Adrenal gland (tissue), 12 donors: ENCODE data around the gene EPN3. TPM values are rescaled to one million over a fixed set of nuclear protein-coding genes. Genes with fewer than 3 reads are reported as not detected.
A peak's percentile ranks its signal among the peaks of the same experiment; 100 is the strongest.

Experiments
- DNase-seq, 7 donors: peaks; one replicate each; pipeline ENCODE4 v3.0.0-alpha.2; 2019 to 2020
- H3K27ac ChIP-seq, 5 donors: fragments of 200-600 bp; sonication (generic) in 4 of 5; 1 replicate in 3 of 5; 2 replicates in 2 of 5; pipeline versions ENCODE4 v1.5.1 to v1.8.0; 2016 to 2020; ENCODE audit warnings: mild to moderate bottlenecking in 1 of 5
- H3K27me3 ChIP-seq: fragments of 200-600 bp; 2 replicates; pipeline ENCODE4 v1.8.0; 2021
- H3K36me3 ChIP-seq, 2 donors: fragments of 200-600 bp; replicated peaks in 1 of 2; 1 replicate in 1 of 2; 2 replicates in 1 of 2; pipeline versions ENCODE4 v1.5.1 to v1.8.0; 2018 to 2022
- H3K4me1 ChIP-seq, 2 donors: fragments of 200-600 bp; replicated peaks in 1 of 2; 1 replicate in 1 of 2; 2 replicates in 1 of 2; pipeline versions ENCODE4 v1.5.1 to v1.8.0; 2018 to 2021
- H3K4me3 ChIP-seq, 4 donors: fragments of 200-600 bp; sonication (generic) in 3 of 4; one replicate each; pipeline ENCODE4 v1.5.1; 2016 to 2018
- H3K9me3 ChIP-seq, 3 donors: fragments of 200-600 bp; sonication (generic) in 1 of 3; replicated peaks in 1 of 3; 1 replicate in 2 of 3; 2 replicates in 1 of 3; pipeline versions ENCODE4 v1.5.1 to v1.8.0; 2016 to 2021
- POLR2A ChIP-seq, 2 donors: fragments of 450-650 bp; IDR thresholded peaks; one replicate each; pipeline ENCODE4 v1.6.1; 2017; ENCODE audit warnings: antibody characterized with exemption in 2 of 2, mild to moderate bottlenecking in 2 of 2, moderate library complexity in 1 of 2
- WGBS, 4 donors: extraction: QIAGEN DNeasy Blood & Tissue Kit in 2 of 4; methylation state at CpG; one replicate each; pipeline versions ENCODE4 v1.1.5 to v1.1.7; 2013 to 2017; 5-methylcytosine and 5-hydroxymethylcytosine counted together
- intact Hi-C, 2 donors: fragments of 100-400 bp; cut with DNase I; formaldehyde crosslinking; loops; one replicate each; pipeline versions ENCODE4 v1.14.1 to v1.15.0; 2022 to 2023
- polyA plus RNA-seq, 3 donors: library from polyadenylated mRNA; stranded (reverse); fragments of 200-250 nt in 2 of 3; fragments of 350-450 nt in 1 of 3; fragmentation: Illumina TruSeq in 1 of 3; extraction: RNeasy Lipid Tissue Mini Kit (QIAGEN cat#74804) in 1 of 3; gene quantifications; one replicate each; pipeline ENCODE4 v1.2.3, GENCODE V29; 2013 to 2014
- total RNA-seq, 9 donors: library from RNA; depleted of rRNA in 4 of 9; stranded (reverse); fragments of >200 nt in 4 of 9; fragments of 120-200 nt in 1 of 9; fragmentation: NEBNext Ultra II Directional in 1 of 9; extraction: Animal tissue kit (Norgen Biotek cat#: 25700) in 1 of 9; gene quantifications; one replicate each; pipeline versions ENCODE4 v1.1.0 to v1.2.4, GENCODE V29; 2013 to 2023
- TF ChIP-seq, protein P1 (sequence below), 6 experiments: fragments of 450-650 bp in 4 of 6; fragments of 200-600 bp in 2 of 6; sonication (generic) in 1 of 6; IDR thresholded peaks; 1 replicate in 5 of 6; 2 replicates in 1 of 6; pipeline versions ENCODE4 v1.5.1 to v1.8.0; 2016 to 2021; ENCODE audit warnings: antibody characterized with exemption in 6 of 6, mild to moderate bottlenecking in 2 of 6, moderate library complexity in 1 of 6
- donor health status: healthy with polysubstance abuse.
- donor health status: Bipolar disorder and iron deficiency.
- donor health status: DM: yes; HTN: yes; CAD: no.
- donor health status: DM: no; HTN: no; CAD: no.
- donor health status: DM: no; HTN: no; CAD: no.
- donor health status: DM: yes; HTN: yes; CAD: no.

EPN3 gene
- total and polyA plus RNA-seq, 12 donors, result 1.2 to 96.1 (median 27.9) TPM

DNA sequence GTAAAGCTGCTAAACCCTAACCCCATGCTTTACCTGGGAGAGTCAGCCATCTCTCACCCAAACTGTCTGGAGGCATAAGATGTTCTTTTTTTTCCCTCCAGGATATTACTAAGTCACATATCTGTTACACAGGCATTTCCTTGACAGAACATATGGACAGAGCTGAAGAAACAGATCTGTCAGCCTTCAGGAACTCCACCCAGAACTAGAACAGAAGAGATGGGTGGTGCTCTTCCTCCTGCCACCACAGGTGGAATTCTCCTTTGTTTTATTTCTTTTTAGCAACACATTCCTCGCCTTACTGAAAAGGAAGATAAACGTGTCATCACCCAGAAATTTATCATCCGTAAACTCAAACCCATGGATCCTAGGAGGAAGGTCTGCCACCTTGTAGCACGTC, 15.5 kb upstream of the EPN3 start:
- DNase-seq, result no peak
- Histone ChIP-seq H3K4me3 (no peak overlapping the region), H3K27ac (no peak overlapping the region), H3K36me3 (no peaks in the 10 kb centered on the region), H3K9me3 (no peaks in the 10 kb centered on the region), H3K4me1 (peaks cover 24 to 28% of the 10 kb centered on the region in 2 donors), H3K27me3 (no peaks in the 10 kb centered on the region)
- 84 to 97% (median 85%) methylated on average over 4 of the region's 4 CpGs for WGBS, 4 donors
- intact Hi-C loops, result no loop called here
- TF ChIP-seq, protein P1, sequence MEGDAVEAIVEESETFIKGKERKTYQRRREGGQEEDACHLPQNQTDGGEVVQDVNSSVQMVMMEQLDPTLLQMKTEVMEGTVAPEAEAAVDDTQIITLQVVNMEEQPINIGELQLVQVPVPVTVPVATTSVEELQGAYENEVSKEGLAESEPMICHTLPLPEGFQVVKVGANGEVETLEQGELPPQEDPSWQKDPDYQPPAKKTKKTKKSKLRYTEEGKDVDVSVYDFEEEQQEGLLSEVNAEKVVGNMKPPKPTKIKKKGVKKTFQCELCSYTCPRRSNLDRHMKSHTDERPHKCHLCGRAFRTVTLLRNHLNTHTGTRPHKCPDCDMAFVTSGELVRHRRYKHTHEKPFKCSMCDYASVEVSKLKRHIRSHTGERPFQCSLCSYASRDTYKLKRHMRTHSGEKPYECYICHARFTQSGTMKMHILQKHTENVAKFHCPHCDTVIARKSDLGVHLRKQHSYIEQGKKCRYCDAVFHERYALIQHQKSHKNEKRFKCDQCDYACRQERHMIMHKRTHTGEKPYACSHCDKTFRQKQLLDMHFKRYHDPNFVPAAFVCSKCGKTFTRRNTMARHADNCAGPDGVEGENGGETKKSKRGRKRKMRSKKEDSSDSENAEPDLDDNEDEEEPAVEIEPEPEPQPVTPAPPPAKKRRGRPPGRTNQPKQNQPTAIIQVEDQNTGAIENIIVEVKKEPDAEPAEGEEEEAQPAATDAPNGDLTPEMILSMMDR (IDR thresholded peaks at IDR 0.05), result no peak
- no peak for TF ChIP-seq POLR2A (IDR thresholded peaks at IDR 0.05)

DNA sequence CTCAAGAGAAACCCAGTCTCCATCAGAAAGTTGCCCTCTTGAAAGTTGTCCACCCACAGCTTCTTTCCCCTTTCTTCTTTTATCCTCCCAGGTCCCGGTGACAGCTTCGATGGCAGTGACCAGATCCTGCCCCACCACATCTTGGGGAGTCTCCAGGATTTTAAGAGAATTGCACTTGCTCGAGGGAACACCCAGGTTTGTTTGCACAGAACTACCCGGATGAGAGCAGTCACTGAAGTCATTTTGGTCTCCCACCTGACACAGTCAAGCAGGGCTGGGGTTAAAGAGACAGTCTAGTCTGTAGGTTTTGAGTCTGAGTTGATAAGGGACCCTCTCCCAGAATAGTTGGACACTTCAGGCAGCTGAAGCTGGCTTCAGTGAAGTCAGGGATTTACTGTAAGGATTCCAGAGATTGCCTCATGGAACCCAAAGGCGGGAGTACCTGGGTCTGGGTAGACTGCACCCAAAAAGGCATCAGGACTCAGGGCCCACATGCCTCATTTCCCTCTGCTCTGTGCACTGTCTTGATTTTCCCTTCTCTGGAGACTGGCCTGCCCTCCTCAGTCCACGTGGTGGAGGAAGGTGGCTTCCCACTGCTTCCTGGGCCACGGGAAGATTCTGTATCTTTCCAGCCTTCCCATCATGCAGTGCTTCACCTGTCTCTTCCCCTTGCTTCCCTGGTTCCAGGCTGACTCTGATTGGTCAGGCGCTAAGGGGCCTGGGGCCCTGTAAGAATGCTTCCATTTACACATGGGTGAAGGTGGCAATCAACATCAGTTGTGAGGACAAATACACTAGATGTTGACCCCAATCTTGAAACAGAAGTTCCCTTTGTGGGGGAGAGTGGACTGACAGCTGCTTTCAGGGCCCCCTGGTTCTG, 14.8 kb upstream of the EPN3 start:
- H3K9me3 ChIP-seq, result no peaks in the 10 kb centered on the region
- peak overlapping the region in 1 of 5 donors; percentile 28 for H3K27ac ChIP-seq
- peaks cover 24 to 28% of the 10 kb centered on the region in 2 donors for H3K4me1 ChIP-seq
- H3K4me3 ChIP-seq, result no peak overlapping the region
- TF ChIP-seq, protein P1 (IDR thresholded peaks at IDR 0.05), result no peak
- no peak for TF ChIP-seq POLR2A (IDR thresholded peaks at IDR 0.05)
- H3K36me3 ChIP-seq, result no peaks in the 10 kb centered on the region
- intact Hi-C loops, result no loop called here
- no peaks in the 10 kb centered on the region for H3K27me3 ChIP-seq
- WGBS, 4 donors, result 85 to 93% (median 89%) methylated on average over 8 of the region's 8 CpGs
- DNase-seq, result no peak

DNA sequence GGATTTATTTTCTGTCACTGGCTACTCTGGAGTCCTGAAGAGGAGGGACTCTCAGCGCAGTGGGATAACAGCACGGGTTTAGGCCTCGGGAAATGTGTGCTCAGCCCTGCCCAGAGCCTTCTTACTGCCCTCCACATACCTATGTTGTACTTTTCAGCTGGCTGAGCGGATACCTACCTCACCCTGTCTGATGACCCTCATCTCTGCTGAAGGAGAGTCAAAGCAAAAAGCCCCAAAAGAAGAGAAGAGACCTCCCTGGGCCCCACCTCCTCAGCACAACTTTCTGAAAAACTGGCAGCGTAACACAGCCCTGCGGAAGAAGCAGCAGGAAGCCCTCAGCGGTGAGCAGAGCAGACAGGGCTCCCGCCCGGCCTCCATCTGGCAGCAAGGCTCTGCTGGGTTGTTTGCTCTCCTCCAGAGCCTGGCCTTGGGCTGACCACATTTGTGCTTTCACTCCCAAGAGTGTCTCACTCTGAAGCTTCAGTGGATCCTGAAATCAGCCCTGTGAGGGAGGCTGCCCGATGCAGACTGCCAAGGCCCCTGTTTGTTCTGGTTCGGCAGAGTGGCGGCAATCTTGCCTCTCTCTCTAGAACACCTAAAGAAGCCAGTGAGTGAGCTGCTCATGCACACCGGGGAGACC, 14.0 kb upstream of the EPN3 start:
- Histone ChIP-seq H3K4me1 (peaks cover 23 to 27% of the 10 kb centered on the region in 2 donors), H3K27ac (peak overlapping the region in 3 of 5 donors; percentile 28 to 57 (median 38)), H3K9me3 (no peaks in the 10 kb centered on the region), H3K27me3 (no peaks in the 10 kb centered on the region), H3K36me3 (no peaks in the 10 kb centered on the region), H3K4me3 (no peak overlapping the region)
- TF ChIP-seq, protein P1 (IDR thresholded peaks at IDR 0.05), result no peak
- peak in 1 of 2 donors; percentile 27 for TF ChIP-seq POLR2A (IDR thresholded peaks at IDR 0.05)
- intact Hi-C loops, result no loop called here
- peak in 6 of 7 donors; percentile 54 to 66 (median 63) for DNase-seq
- WGBS, 4 donors, result 53 to 62% (median 60%) methylated on average over 13 of the region's 13 CpGs

DNA sequence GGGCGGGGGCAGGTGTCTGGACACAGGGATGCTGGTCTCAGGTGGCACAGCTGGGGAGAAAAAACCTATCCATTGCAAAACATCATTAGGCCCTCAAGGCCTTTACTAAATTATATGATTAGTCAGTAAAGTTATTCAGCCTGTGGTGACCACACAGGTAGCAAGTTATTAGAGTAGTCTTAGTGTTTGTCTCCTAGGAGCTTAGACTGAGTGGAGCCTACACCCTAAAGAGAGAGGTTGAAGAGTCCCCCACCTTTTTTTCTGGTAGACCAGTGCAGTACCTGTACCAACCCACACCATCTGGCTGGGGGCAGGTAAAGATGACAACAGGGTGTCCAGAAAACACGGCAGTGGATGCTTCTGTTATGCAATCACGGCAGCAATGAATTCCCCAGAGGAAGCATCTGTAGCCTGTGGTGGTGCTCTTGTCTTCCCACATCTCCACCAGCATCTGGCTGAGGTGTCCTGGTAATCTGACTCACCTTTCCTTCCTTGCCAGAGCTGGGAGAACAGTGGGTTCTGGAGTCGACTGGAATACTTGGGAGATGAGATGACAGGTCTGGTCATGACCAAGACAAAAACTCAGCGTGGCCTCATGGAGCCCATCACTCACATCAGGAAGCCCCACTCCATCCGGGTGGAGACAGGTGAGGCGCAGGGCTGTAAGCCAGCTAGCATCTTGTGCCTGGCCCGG, 13.2 kb upstream of the EPN3 start:
- intact Hi-C loops, result no loop called here
- Histone ChIP-seq H3K9me3 (no peaks in the 10 kb centered on the region), H3K27me3 (no peaks in the 10 kb centered on the region), H3K4me1 (peaks cover 15 to 19% of the 10 kb centered on the region in 2 donors), H3K4me3 (no peak overlapping the region), H3K27ac (peak overlapping the region in 3 of 5 donors; percentile 28 to 57 (median 38)), H3K36me3 (no peaks in the 10 kb centered on the region)
- 85 to 90% (median 85%) methylated on average over 7 to 8 of the region's 8 CpGs for WGBS, 4 donors
- no peak for DNase-seq
- TF ChIP-seq, protein P1 (IDR thresholded peaks at IDR 0.05), result no peak
- TF ChIP-seq POLR2A (IDR thresholded peaks at IDR 0.05), result no peak
